ENCODE data around the gene RNH1. TPM values are rescaled to one million over a fixed set of nuclear protein-coding genes. Genes with fewer than 3 reads are reported as not detected.

RNH1 gene
- total RNA-seq, 1 donor from 2014 or later, result 99.8 TPM

Other genes with a start within 250 kb of the RNH1 start
- gene NLRP6, start 228.8 kb downstream of the RNH1 start, total RNA-seq, result 2.4 and 2.7 TPM in 2 replicates
- gene PGGHG, start 218.1 kb downstream of the RNH1 start, total RNA-seq, result 99.8 and 105 TPM in 2 replicates
- gene IFITM5, start 207.7 kb downstream of the RNH1 start, total RNA-seq, result not detected in 2 replicates
- gene IFITM2, start 199.4 kb downstream of the RNH1 start, total RNA-seq, result 1,497 and 1,507 TPM in 2 replicates
- 724 and 750 TPM in 2 replicates for gene IFITM1, start 193.2 kb downstream of the RNH1 start, total RNA-seq
- 3.3 and 5.1 TPM in 2 replicates for gene IFITM3, start 186.4 kb downstream of the RNH1 start, total RNA-seq
- gene B4GALNT4, start 137.7 kb downstream of the RNH1 start, total RNA-seq, result 1.1 and 1.2 TPM in 2 replicates
- not detected in 2 replicates for gene PKP3, start 113.0 kb downstream of the RNH1 start, total RNA-seq
- 176 and 178 TPM in 2 replicates for gene SIGIRR, start 92.2 kb downstream of the RNH1 start, total RNA-seq
- 67.6 and 74.5 TPM in 2 replicates for gene ANO9, start 65.2 kb downstream of the RNH1 start, total RNA-seq
- 26.5 and 28.4 TPM in 2 replicates for gene PTDSS2, start 57.0 kb downstream of the RNH1 start, total RNA-seq
- gene HRAS, start 28.3 kb upstream of the RNH1 start, total RNA-seq, result 51.6 and 62.5 TPM in 2 replicates
- gene LRRC56, start 30.3 kb upstream of the RNH1 start, total RNA-seq, result 2.1 and 2.2 TPM in 2 replicates
- 1.6 and 2.4 TPM in 2 replicates for gene LMNTD2, start 53.5 kb upstream of the RNH1 start, total RNA-seq
- 22.3 and 23.4 TPM in 2 replicates for gene RASSF7, start 53.7 kb upstream of the RNH1 start, total RNA-seq
- gene PHRF1, start 69.2 kb upstream of the RNH1 start, total RNA-seq, result 46.4 and 51.3 TPM in 2 replicates
- 50.9 and 55.3 TPM in 2 replicates for gene IRF7, start 108.7 kb upstream of the RNH1 start, total RNA-seq
- 0.07 TPM in 1 of 2 replicates, not detected in the other for gene CDHR5, start 117.7 kb upstream of the RNH1 start, total RNA-seq
- not detected in 2 replicates for gene SCT, start 119.9 kb upstream of the RNH1 start, total RNA-seq
- 0.14 and 0.39 TPM in 2 replicates for gene DRD4, start 130.0 kb upstream of the RNH1 start, total RNA-seq
- 49.3 and 52.6 TPM in 2 replicates for gene DEAF1, start 188.0 kb upstream of the RNH1 start, total RNA-seq
- 21.9 and 22.6 TPM in 2 replicates for gene TMEM80, start 188.6 kb upstream of the RNH1 start, total RNA-seq
- 12.3 and 12.6 TPM in 2 replicates for gene EPS8L2, start 199.0 kb upstream of the RNH1 start, total RNA-seq
- gene TALDO1, start 240.2 kb upstream of the RNH1 start, total RNA-seq, result 261 and 277 TPM in 2 replicates